H54 (cell line): ENCODE measurements around the gene ANO8.

Source experiments
- DNase-seq: peaks from one replicate; pipeline ENCODE4 v3.0.0; 2011; ENCODE audit warnings: low spot score, mixed read lengths; ENCODE audit not compliant: insufficient read length
- FAIRE-seq: peaks from 3 replicates; lab custom pipeline; 2011; peaks lifted over from hg19 to GRCh38; lab: Jason Lieb, UNC
- POLR2A ChIP-seq: IDR thresholded peaks from 2 replicates; pipeline ENCODE4 v1.6.1; 2011; ENCODE audit warnings: low read depth, mild to moderate bottlenecking, low read length

ANO8 gene

DNA sequence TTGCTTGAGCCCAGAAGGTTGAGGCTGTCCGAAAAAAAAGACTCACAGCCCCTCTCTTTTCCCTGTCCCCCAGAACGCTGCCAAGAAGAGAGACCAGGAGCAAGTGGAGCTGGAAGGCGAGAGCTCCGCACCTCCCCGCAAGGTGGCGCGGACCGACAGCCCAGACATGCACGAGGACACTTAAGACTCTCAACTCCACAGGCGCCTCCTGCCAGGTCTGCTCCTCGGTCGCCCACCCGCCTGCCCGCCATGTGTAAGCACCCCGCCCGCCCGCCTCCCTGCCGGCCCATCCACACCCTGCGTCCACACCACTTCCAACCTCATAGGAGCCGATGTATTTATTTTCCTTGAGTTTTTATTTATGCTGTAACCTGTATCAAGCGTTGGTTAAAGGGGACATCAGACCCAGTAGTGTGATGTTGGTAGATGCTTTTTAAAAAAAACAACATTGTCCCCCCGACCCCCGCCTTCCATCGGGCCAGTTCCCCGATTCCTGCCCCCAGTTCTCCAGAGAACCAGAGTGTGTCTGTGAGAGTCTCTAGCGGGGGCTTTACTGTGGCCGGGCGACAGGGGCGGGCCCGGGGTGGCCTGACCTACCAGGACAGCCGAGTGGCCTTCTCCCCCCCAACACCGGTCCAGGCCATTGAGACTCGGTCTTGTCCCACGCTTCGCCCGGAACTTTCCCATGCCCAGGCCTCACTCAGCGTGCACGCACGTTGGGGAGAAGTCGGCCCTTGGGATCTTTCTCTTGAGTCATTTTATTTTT lies 15.0 kb downstream of the ANO8 start:
- FAIRE-seq (no peak), DNase-seq (no peak)

DNA sequence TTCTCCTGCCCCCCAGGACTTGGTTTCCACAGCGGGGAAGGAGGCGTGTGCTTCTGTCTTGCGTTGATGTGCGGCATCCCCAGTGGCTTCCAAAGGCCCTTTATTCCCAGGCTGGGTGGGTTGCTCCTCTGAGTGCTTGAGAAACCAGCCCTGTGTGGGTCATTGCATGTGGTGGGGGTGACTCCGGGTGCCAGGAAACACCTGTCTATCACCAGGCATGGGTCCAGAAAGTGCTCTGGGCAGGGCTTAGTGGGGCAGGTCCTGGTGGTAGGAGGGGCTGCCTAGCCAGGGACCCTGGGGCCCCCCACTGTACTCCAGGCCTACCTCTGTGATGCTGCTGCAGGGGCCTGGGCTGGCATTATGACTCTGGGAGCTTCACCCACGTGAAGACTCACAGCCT lies 15.7 kb downstream of the ANO8 start:
- TF ChIP-seq POLR2A, result no peak
- DNase-seq (no peak), FAIRE-seq (no peak)

More for the DNA sequence above, 15.0 kb downstream of the ANO8 start:
- TF ChIP-seq POLR2A, result no peak

GRCh38 chr19:17314007-17314593 lies 20.6 kb downstream of the ANO8 start:
- FAIRE-seq (no peak), DNase-seq (no peak)
- TF ChIP-seq POLR2A, result no peak

- no peak for TF ChIP-seq POLR2A
- FAIRE-seq (no peak), DNase-seq (no peak)
Observed at GRCh38 chr19:17312189-17313113, 22.2 kb downstream of the ANO8 start.

- no peak for TF ChIP-seq POLR2A
- FAIRE-seq, result peak; percentile 6
Observed at GRCh38 chr19:17311455-17312188, 23.0 kb downstream of the ANO8 start.

GRCh38 chr19:17309965-17310461 lies 24.6 kb downstream of the ANO8 start:
- DNase-seq (no peak), FAIRE-seq (no peak)
- no peak for TF ChIP-seq POLR2A

More at GRCh38 chr19:17311455-17312188, 23.0 kb downstream of the ANO8 start:
- DNase-seq, result peak; percentile 81

- FAIRE-seq (peak; percentile 36), DNase-seq (peak; percentile 92)
- TF ChIP-seq POLR2A, result peak; percentile 66
Observed at GRCh38 chr19:17309198-17309964, 25.3 kb downstream of the ANO8 start, which contains the start of gene DDA1. Gene DDA1 (plus strand): TSS chr19:17309563. CDS start chr19:17309655, 92 bp downstream.

DNA sequence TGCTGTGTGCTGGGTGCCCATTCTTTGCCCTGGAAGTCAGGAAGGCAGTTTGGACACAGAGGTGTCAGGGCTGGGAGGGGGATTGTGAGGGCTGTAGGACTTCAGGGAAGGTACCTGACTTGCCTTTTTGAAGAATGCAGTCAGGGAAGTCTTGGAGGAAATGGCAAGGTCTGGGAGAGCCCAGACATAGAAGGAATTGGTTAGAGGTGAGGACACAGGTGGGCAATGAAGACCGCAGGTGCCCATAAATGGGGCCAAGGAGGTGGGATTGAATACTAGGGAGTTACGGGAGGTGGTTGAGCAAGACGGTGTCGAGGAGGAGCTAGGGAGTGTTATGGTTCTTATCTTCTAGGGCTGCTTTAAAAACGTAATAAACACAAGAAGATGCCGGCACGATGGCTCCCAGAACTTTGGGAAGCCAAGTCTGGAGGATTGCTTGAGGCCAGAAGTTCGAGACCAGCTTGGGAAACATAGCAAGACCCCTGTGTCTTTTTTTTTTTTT lies 26.7 kb downstream of the ANO8 start:
- no peak for TF ChIP-seq POLR2A
- DNase-seq (no peak), FAIRE-seq (no peak)

GRCh38 chr19:17306285-17306714 lies 28.4 kb downstream of the ANO8 start:
- TF ChIP-seq POLR2A, result no peak
- DNase-seq (no peak), FAIRE-seq (no peak)

- TF ChIP-seq POLR2A, result peak; percentile 49; the same call in 1 of the 2 replicates
- DNase-seq (peak; percentile 93), FAIRE-seq (no peak)
Observed at GRCh38 chr19:17305517-17306284, 29.0 kb downstream of the ANO8 start, which contains the start of gene MRPL34. Gene MRPL34 (plus strand): TSS chr19:17305872. CDS start chr19:17305893, 21 bp downstream.

- no peak for DNase-seq
- FAIRE-seq, result peak; percentile 88
- TF ChIP-seq POLR2A, result no peak
Observed at GRCh38 chr19:17305216-17305516, 29.5 kb downstream of the ANO8 start.
